Neural cell (in vitro differentiated cells): ENCODE data around the gene CYB561D1. TPM values are rescaled to one million over a fixed set of nuclear protein-coding genes. Genes with fewer than 3 reads are reported as not detected.

ENCODE experiments used
- H2AFZ ChIP-seq: fragments of 200-600, 300-800 bp; sonication (generic), shearing (Covaris generic); 2 replicates; pipeline ENCODE4 v1.6.0; 2014; ENCODE audit warnings: low read depth, mild to moderate bottlenecking, antibody characterized with exemption, low read length, moderate library complexity
- H3F3A ChIP-seq: fragments of 200-600 bp; shearing (Covaris generic); 2 replicates; pipeline ENCODE4 v1.6.1; 2016; ENCODE audit warnings: mild to moderate bottlenecking, moderate library complexity, mixed read lengths, antibody characterized with exemption, low read length; ENCODE audit not compliant: insufficient read depth, poor library complexity, severe bottlenecking
- H3K27ac ChIP-seq: fragments of 200-600, 300-800 bp; sonication (generic), shearing (Covaris generic); 2 replicates; pipeline ENCODE4 v1.5.1; 2014; ENCODE audit warnings: mild to moderate bottlenecking, low read length, moderate library complexity
- H3K27me3 ChIP-seq: fragments of 300-800, 200-600 bp; sonication (generic), shearing (Covaris generic); 2 replicates; pipeline ENCODE4 v1.6.0; 2014; ENCODE audit warnings: mild to moderate bottlenecking, low read depth, low read length, moderate library complexity; ENCODE audit not compliant: insufficient read depth
- H3K36me3 ChIP-seq: fragments of 300-800, 200-600 bp; sonication (generic), shearing (Covaris generic); 2 replicates; pipeline ENCODE4 v1.5.1; 2014; ENCODE audit warnings: mild to moderate bottlenecking, antibody characterized with exemption, low read length, moderate library complexity; ENCODE audit not compliant: insufficient read depth
- H3K4me2 ChIP-seq: fragments of 300-800, 200-600 bp; sonication (generic), shearing (Covaris generic); 2 replicates; pipeline ENCODE4 v1.6.0; 2014; ENCODE audit warnings: mild to moderate bottlenecking, low read length
- H3K4me3 ChIP-seq: fragments of 300-800, 200-600 bp; sonication (generic), shearing (Covaris generic); 2 replicates; pipeline ENCODE4 v1.5.1; 2014; ENCODE audit warnings: mild to moderate bottlenecking, low read length, moderate library complexity
- H3K79me2 ChIP-seq: fragments of 200-600 bp; shearing (Covaris generic); replicated peaks from 2 replicates; pipeline ENCODE4 v1.6.0; 2014; ENCODE audit warnings: mild to moderate bottlenecking, low read length, moderate library complexity; ENCODE audit not compliant: insufficient read depth
- H3K9ac ChIP-seq: fragments of 300-800, 200-600 bp; sonication (generic), shearing (Covaris generic); 2 replicates; pipeline ENCODE4 v1.6.1; 2016; ENCODE audit warnings: mild to moderate bottlenecking, low read length, mixed read lengths
- H3K9me2 ChIP-seq: fragments of 200-600 bp; shearing (Covaris generic); 2 replicates; pipeline ENCODE4 v1.6.1; 2016; ENCODE audit warnings: mild to moderate bottlenecking, low read length, mixed read lengths; ENCODE audit not compliant: insufficient read depth
- H3K9me3 ChIP-seq: fragments of 200-600, 300-800 bp; sonication (generic), shearing (Covaris generic); 2 replicates; pipeline ENCODE4 v1.6.1; 2016; ENCODE audit warnings: mild to moderate bottlenecking, mixed run types, low read length, moderate library complexity, mixed read lengths
- H4K20me1 ChIP-seq: fragments of 200-600 bp; shearing (Covaris generic); 2 replicates; pipeline ENCODE4 v1.6.1; 2016; ENCODE audit warnings: mild to moderate bottlenecking, mixed run types; ENCODE audit not compliant: insufficient read depth
- CTCF ChIP-seq: fragments of 450-650 bp; IDR thresholded peaks from 2 replicates; pipeline ENCODE4 v1.5.1; 2014; ENCODE audit warnings: antibody characterized with exemption, mild to moderate bottlenecking, moderate library complexity; ENCODE audit not compliant: poor library complexity, severe bottlenecking
- EP300 ChIP-seq: fragments of 450-650 bp; conservative IDR thresholded peaks from 2 replicates; pipeline ENCODE4 v1.6.1; 2014; ENCODE audit warnings: antibody characterized with exemption, mild to moderate bottlenecking, moderate library complexity; ENCODE audit not compliant: poor library complexity, severe bottlenecking
- EZH2 ChIP-seq: fragments of 200-600, 300-800 bp; shearing (Covaris generic), sonication (generic); IDR thresholded peaks from 2 replicates; pipeline ENCODE4 v1.6.1; 2014; ENCODE audit warnings: antibody characterized with exemption, low read length, borderline replicate concordance, mild to moderate bottlenecking; ENCODE audit not compliant: insufficient read depth, poor library complexity, severe bottlenecking
- MXI1 ChIP-seq: fragments of 450-650 bp; conservative IDR thresholded peaks from 2 replicates; pipeline ENCODE4 v1.6.1; 2014; ENCODE audit warnings: antibody characterized with exemption, mild to moderate bottlenecking; ENCODE audit not compliant: poor library complexity, severe bottlenecking
- POLR2AphosphoS5 ChIP-seq: IDR thresholded peaks from 2 replicates; pipeline ENCODE4 v1.6.1; 2012
- RAD21 ChIP-seq: fragments of 450-650 bp; conservative IDR thresholded peaks from 2 replicates; pipeline ENCODE4 v1.6.1; 2014; ENCODE audit warnings: antibody characterized with exemption, mild to moderate bottlenecking, moderate library complexity
- REST ChIP-seq: IDR thresholded peaks from 2 replicates; pipeline ENCODE4 v1.6.1; 2012; ENCODE audit warnings: borderline replicate concordance
- SMC3 ChIP-seq: fragments of 450-650 bp; conservative IDR thresholded peaks from 2 replicates; pipeline ENCODE4 v1.6.1; 2014; ENCODE audit warnings: antibody characterized with exemption, mild to moderate bottlenecking, moderate library complexity; ENCODE audit not compliant: poor library complexity
- TAF1 ChIP-seq: IDR thresholded peaks from 2 replicates; pipeline ENCODE4 v1.6.1; 2012; ENCODE audit warnings: low read depth
- polyA plus RNA-seq: library from polyadenylated mRNA; depleted of rRNA; stranded (reverse); fragments of >200 nt; gene quantifications from 2 replicates; pipeline ENCODE4 v1.2.3, GENCODE V29; 2014

Gene CYB561D1
- polyA plus RNA-seq, 1 donor from 2014 or later, result 7.2 TPM

GRCh38 chr1:109541102-109541501 is 47.2 kb downstream of the CYB561D1 start:
- Histone ChIP-seq H4K20me1 (no peaks in the 10 kb centered on the region), H3K27me3 (no peaks in the 10 kb centered on the region), H3K27ac (no peak overlapping the region), H2AFZ (no peak overlapping the region), H3K9ac (no peak overlapping the region), H3K9me3 (no peaks in the 10 kb centered on the region), H3F3A (no peaks in the 10 kb centered on the region), H3K79me2 (no peaks in the 10 kb centered on the region), H3K36me3 (no peaks in the 10 kb centered on the region), H3K9me2 (no peaks in the 10 kb centered on the region), H3K4me3 (peak overlapping the region; percentile 72), H3K4me2 (no peak overlapping the region)
- TF ChIP-seq EZH2 (no peak), SMC3 (no peak), POLR2AphosphoS5 (no peak), TAF1 (no peak), REST (no peak), MXI1 (no peak), CTCF (no peak), EP300 (no peak), RAD21 (no peak)

- H2AFZ ChIP-seq, result no peak overlapping the region
- no peak for TF ChIP-seq EZH2
- TF ChIP-seq REST, result no peak
- no peak for TF ChIP-seq EP300
- no peak for TF ChIP-seq RAD21
- TF ChIP-seq TAF1, result no peak
- TF ChIP-seq MXI1, result no peak
- TF ChIP-seq POLR2AphosphoS5, result no peak
- TF ChIP-seq SMC3, result no peak
- TF ChIP-seq CTCF, result no peak
- no peak overlapping the region for H3K27ac ChIP-seq
- no peaks in the 10 kb centered on the region for H4K20me1 ChIP-seq
- H3K9me2 ChIP-seq, result no peaks in the 10 kb centered on the region
- H3K4me2 ChIP-seq, result no peak overlapping the region
- H3K27me3 ChIP-seq, result no peaks in the 10 kb centered on the region
- H3K9ac ChIP-seq, result no peak overlapping the region
- no peak overlapping the region for H3K4me3 ChIP-seq
- no peaks in the 10 kb centered on the region for H3F3A ChIP-seq
- no peaks in the 10 kb centered on the region for H3K9me3 ChIP-seq
- H3K36me3 ChIP-seq, result no peaks in the 10 kb centered on the region
- peaks cover 6% of the 10 kb centered on the region for H3K79me2 ChIP-seq
Observed at GRCh38 chr1:109542657-109543056, 48.8 kb downstream of the CYB561D1 start.
